GM21367 (cell line): Measurements from ENCODE around the gene CPNE4.
"Not testable (repeated sequence)": the region's sequence is repeated elsewhere in the genome, so short reads cannot be mapped to it uniquely, and the experiment has no call there.

ENCODE experiments used
- ATAC-seq: cut with Tn5 transposase; IDR thresholded peaks from one replicate; pipeline ENCODE4 v1.9.1; 2021; ENCODE audit not compliant: unreplicated experiment

Gene CPNE4

GRCh38 chr3:131486545-131486944 lies 548.3 kb downstream of the CPNE4 start:
- ATAC-seq, result not testable (repeated sequence)

GRCh38 chr3:131485119-131485518 lies 549.7 kb downstream of the CPNE4 start:
- no peak for ATAC-seq

GRCh38 chr3:131484496-131485111 lies 550.2 kb downstream of the CPNE4 start:
- no peak for ATAC-seq
